ENCODE data around the gene ITPR1. TPM values are rescaled to one million over a fixed set of nuclear protein-coding genes. Genes with fewer than 3 reads are reported as not detected.

ITPR1 gene
- total RNA-seq, 1 donor from 2014 or later: 143 TPM

GRCh38 chr3:4793311-4793710 lies 300.2 kb downstream of the ITPR1 start:
- Mint-ChIP-seq H3K27ac (no peak overlapping the region), H3K4me3 (no peak overlapping the region), H3K4me1 (no peaks in the 10 kb centered on the region), H3K9me3 (peaks cover 2% of the 10 kb centered on the region), H3K36me3 (ENCODE audit: low read depth) (peaks cover 97% of the 10 kb centered on the region), H3K27me3 (no peaks in the 10 kb centered on the region)
- no peak for TF ChIP-seq CTCF (IDR thresholded peaks at IDR 0.05)
- intact Hi-C loops (cut with micrococcal nuclease): no loop called here
- no peak for DNase-seq
- POLR2A ChIA-PET: interaction anchor here (0.6 kb wide), 1 partner anchor 337 kb away, joined by 6 read pairs; no protein-coding TSS in a partner anchor
- ATAC-seq (ENCODE audit: low read depth): no peak
- CTCF ChIA-PET: no interaction called here

- no peak for ATAC-seq (ENCODE audit: low read depth)
- H3K27me3 Mint-ChIP-seq: no peaks in the 10 kb centered on the region
- H3K4me3 Mint-ChIP-seq: no peak overlapping the region
- H3K27ac Mint-ChIP-seq: no peak overlapping the region
- H3K9me3 Mint-ChIP-seq: peaks cover 2% of the 10 kb centered on the region
- POLR2A ChIA-PET: no interaction called here
- peaks cover 97% of the 10 kb centered on the region for H3K36me3 Mint-ChIP-seq (ENCODE audit: low read depth)
- DNase-seq: no peak
- intact Hi-C loops (cut with micrococcal nuclease): no loop called here
- no peaks in the 10 kb centered on the region for H3K4me1 Mint-ChIP-seq
- no peak for TF ChIP-seq CTCF (IDR thresholded peaks at IDR 0.05)
- CTCF ChIA-PET: no interaction called here
These were observed 301.2 kb downstream of the ITPR1 start for GRCh38 chr3:4794331-4794730.

- peaks cover 2% of the 10 kb centered on the region for H3K9me3 Mint-ChIP-seq
- peaks cover 97% of the 10 kb centered on the region for H3K36me3 Mint-ChIP-seq (ENCODE audit: low read depth)
- H3K27me3 Mint-ChIP-seq: no peaks in the 10 kb centered on the region
- no peak for DNase-seq
- H3K4me1 Mint-ChIP-seq: no peaks in the 10 kb centered on the region
- no peak for ATAC-seq (ENCODE audit: low read depth)
- CTCF ChIA-PET: no interaction called here
- H3K4me3 Mint-ChIP-seq: no peak overlapping the region
- intact Hi-C loops (cut with micrococcal nuclease): no loop called here
- TF ChIP-seq CTCF (IDR thresholded peaks at IDR 0.05): no peak
- POLR2A ChIA-PET: no interaction called here
- no peak overlapping the region for H3K27ac Mint-ChIP-seq
These were observed 301.6 kb downstream of the ITPR1 start for GRCh38 chr3:4794798-4795197.

- CTCF ChIA-PET: interaction anchor here (1.8 kb wide), 1 partner anchor 84 kb away, joined by 5 read pairs; no protein-coding TSS in a partner anchor
- no peak overlapping the region for H3K4me3 Mint-ChIP-seq
- H3K27me3 Mint-ChIP-seq: no peaks in the 10 kb centered on the region
- intact Hi-C loops (cut with micrococcal nuclease): no loop called here
- DNase-seq (no peak), ATAC-seq (ENCODE audit: low read depth) (no peak)
- no peak overlapping the region for H3K27ac Mint-ChIP-seq
- POLR2A ChIA-PET: no interaction called here
- H3K9me3 Mint-ChIP-seq: peaks cover 2% of the 10 kb centered on the region
- TF ChIP-seq CTCF (IDR thresholded peaks at IDR 0.05): no peak
- H3K36me3 Mint-ChIP-seq (ENCODE audit: low read depth): peaks cover 97% of the 10 kb centered on the region
- no peaks in the 10 kb centered on the region for H3K4me1 Mint-ChIP-seq
These were observed 302.8 kb downstream of the ITPR1 start for GRCh38 chr3:4795905-4796304.

- no peak for DNase-seq
- H3K27ac Mint-ChIP-seq: no peak overlapping the region
These were observed 304.1 kb downstream of the ITPR1 start for GRCh38 chr3:4797201-4797705.

More at GRCh38 chr3:4797201-4797705, 304.1 kb downstream of the ITPR1 start:
- Mint-ChIP-seq H3K9me3 (peaks cover 2% of the 10 kb centered on the region), H3K4me1 (no peaks in the 10 kb centered on the region), H3K36me3 (ENCODE audit: low read depth) (peaks cover 96% of the 10 kb centered on the region), H3K4me3 (no peak overlapping the region), H3K27me3 (no peaks in the 10 kb centered on the region)
- ATAC-seq (ENCODE audit: low read depth): no peak
- ChIA-PET CTCF (interaction anchor here (1.8 kb wide), 1 partner anchor 86 kb away, joined by 5 read pairs; no protein-coding TSS in a partner anchor), POLR2A (no interaction called here)
- no peak for TF ChIP-seq CTCF (IDR thresholded peaks at IDR 0.05)
- intact Hi-C loops (cut with micrococcal nuclease): no loop called here

All from activated B cell treated with CpG ODN at 0.5 μM for 24 hours (primary cell).